ENCODE results near the gene NOPCHAP1.
"Not testable (repeated sequence)": the region's sequence is repeated elsewhere in the genome, so short reads cannot be mapped to it uniquely, and the experiment has no call there.

Gene NOPCHAP1

GRCh38 chr12:104966677-104967076 lies 19.4 kb upstream of the NOPCHAP1 start:
- TF ChIP-seq SUZ12 (IDR thresholded peaks at IDR 0.05; ENCODE audit: extremely low read depth, insufficient read depth, insufficient read length) (no peak), YY1 (IDR thresholded peaks at IDR 0.05; ENCODE audit: insufficient read depth, insufficient read length) (no peak), ZNF274 (IDR thresholded peaks at IDR 0.05; ENCODE audit: low read depth, low read length) (no peak)
- H3K27me3 ChIP-seq (ENCODE audit: insufficient read depth, insufficient read length): no peaks in the 10 kb centered on the region
- H3K9ac ChIP-seq (ENCODE audit: insufficient read length, low read depth): no peak overlapping the region
- no peaks in the 10 kb centered on the region for H3K36me3 ChIP-seq (ENCODE audit: insufficient read depth, insufficient read length, low read length)
- no peak overlapping the region for H3K4me3 ChIP-seq (ENCODE audit: insufficient read length, low read depth)
- no peaks in the 10 kb centered on the region for H3K4me1 ChIP-seq (ENCODE audit: insufficient read depth, insufficient read length)
- no peak for DNase-seq (ENCODE audit: low read depth, low spot score)
- no peaks in the 10 kb centered on the region for H3K9me3 ChIP-seq (ENCODE audit: insufficient read depth, low read length)

GRCh38 chr12:104969343-104969742 lies 16.8 kb upstream of the NOPCHAP1 start:
- H3K4me3 ChIP-seq (ENCODE audit: insufficient read length, low read depth): no peak overlapping the region
- H3K9ac ChIP-seq (ENCODE audit: insufficient read length, low read depth): no peak overlapping the region
- H3K9me3 ChIP-seq (ENCODE audit: insufficient read depth, low read length): no peaks in the 10 kb centered on the region
- TF ChIP-seq SUZ12 (IDR thresholded peaks at IDR 0.05; ENCODE audit: extremely low read depth, insufficient read depth, insufficient read length): no peak
- no peak for TF ChIP-seq ZNF274 (IDR thresholded peaks at IDR 0.05; ENCODE audit: low read depth, low read length)
- TF ChIP-seq YY1 (IDR thresholded peaks at IDR 0.05; ENCODE audit: insufficient read depth, insufficient read length): no peak
- DNase-seq (ENCODE audit: low read depth, low spot score): no peak
- no peaks in the 10 kb centered on the region for H3K27me3 ChIP-seq (ENCODE audit: insufficient read depth, insufficient read length)
- no peaks in the 10 kb centered on the region for H3K4me1 ChIP-seq (ENCODE audit: insufficient read depth, insufficient read length)
- H3K36me3 ChIP-seq (ENCODE audit: insufficient read depth, insufficient read length, low read length): no peaks in the 10 kb centered on the region

DNA sequence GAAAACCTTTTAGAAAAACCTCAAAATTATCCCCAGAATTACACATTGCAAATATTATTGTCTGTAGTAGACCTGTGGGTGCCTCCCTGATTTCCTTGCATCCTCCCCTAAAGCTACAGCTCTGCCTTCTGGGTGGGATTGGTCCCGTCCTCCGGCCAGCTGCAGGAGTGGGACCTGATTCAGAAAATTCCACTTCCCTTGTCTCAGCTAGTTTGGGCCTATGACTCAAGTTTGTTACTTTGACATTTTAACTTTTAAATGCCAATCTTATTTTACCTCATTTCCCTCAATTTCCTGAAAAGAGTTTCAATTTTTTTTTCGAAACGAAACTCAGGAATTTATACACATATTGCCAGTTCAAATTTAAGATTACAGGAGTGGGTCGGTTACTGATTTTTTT lies 14.8 kb upstream of the NOPCHAP1 start:
- TF ChIP-seq SUZ12 (IDR thresholded peaks at IDR 0.05; ENCODE audit: extremely low read depth, insufficient read depth, insufficient read length): no peak
- no peak for TF ChIP-seq ZNF274 (IDR thresholded peaks at IDR 0.05; ENCODE audit: low read depth, low read length)
- no peak for TF ChIP-seq YY1 (IDR thresholded peaks at IDR 0.05; ENCODE audit: insufficient read depth, insufficient read length)

GRCh38 chr12:104973250-104973649 lies 12.9 kb upstream of the NOPCHAP1 start:
- H3K9ac ChIP-seq (ENCODE audit: insufficient read length, low read depth): no peak overlapping the region
- H3K27me3 ChIP-seq (ENCODE audit: insufficient read depth, insufficient read length): no peaks in the 10 kb centered on the region
- TF ChIP-seq YY1 (IDR thresholded peaks at IDR 0.05; ENCODE audit: insufficient read depth, insufficient read length): no peak
- TF ChIP-seq ZNF274 (IDR thresholded peaks at IDR 0.05; ENCODE audit: low read depth, low read length): no peak
- no peak for TF ChIP-seq SUZ12 (IDR thresholded peaks at IDR 0.05; ENCODE audit: extremely low read depth, insufficient read depth, insufficient read length)
- H3K36me3 ChIP-seq (ENCODE audit: insufficient read depth, insufficient read length, low read length): no peaks in the 10 kb centered on the region
- H3K4me3 ChIP-seq (ENCODE audit: insufficient read length, low read depth): no peak overlapping the region
- H3K4me1 ChIP-seq (ENCODE audit: insufficient read depth, insufficient read length): no peaks in the 10 kb centered on the region
- H3K9me3 ChIP-seq (ENCODE audit: insufficient read depth, low read length): no peaks in the 10 kb centered on the region
- no peak for DNase-seq (ENCODE audit: low read depth, low spot score)

More for the DNA sequence above, 14.8 kb upstream of the NOPCHAP1 start:
- Histone ChIP-seq H3K4me3 (ENCODE audit: insufficient read length, low read depth) (no peak overlapping the region), H3K36me3 (ENCODE audit: insufficient read depth, insufficient read length, low read length) (no peaks in the 10 kb centered on the region), H3K9me3 (ENCODE audit: insufficient read depth, low read length) (no peaks in the 10 kb centered on the region), H3K27me3 (ENCODE audit: insufficient read depth, insufficient read length) (no peaks in the 10 kb centered on the region), H3K9ac (ENCODE audit: insufficient read length, low read depth) (no peak overlapping the region), H3K4me1 (ENCODE audit: insufficient read depth, insufficient read length) (no peaks in the 10 kb centered on the region)
- no peak for DNase-seq (ENCODE audit: low read depth, low spot score)

GRCh38 chr12:104974626-104975290 lies 11.4 kb upstream of the NOPCHAP1 start:
- no peaks in the 10 kb centered on the region for H3K9me3 ChIP-seq (ENCODE audit: insufficient read depth, low read length)
- no peak overlapping the region for H3K9ac ChIP-seq (ENCODE audit: insufficient read length, low read depth)
- no peaks in the 10 kb centered on the region for H3K4me1 ChIP-seq (ENCODE audit: insufficient read depth, insufficient read length)
- H3K36me3 ChIP-seq (ENCODE audit: insufficient read depth, insufficient read length, low read length): no peaks in the 10 kb centered on the region
- no peak overlapping the region for H3K4me3 ChIP-seq (ENCODE audit: insufficient read length, low read depth)
- DNase-seq (ENCODE audit: low read depth, low spot score): no peak
- TF ChIP-seq YY1 (IDR thresholded peaks at IDR 0.05; ENCODE audit: insufficient read depth, insufficient read length) (no peak), ZNF274 (IDR thresholded peaks at IDR 0.05; ENCODE audit: low read depth, low read length) (no peak), SUZ12 (IDR thresholded peaks at IDR 0.05; ENCODE audit: extremely low read depth, insufficient read depth, insufficient read length) (no peak)
- no peaks in the 10 kb centered on the region for H3K27me3 ChIP-seq (ENCODE audit: insufficient read depth, insufficient read length)

- Histone ChIP-seq H3K9ac (ENCODE audit: insufficient read length, low read depth) (no peak overlapping the region), H3K36me3 (ENCODE audit: insufficient read depth, insufficient read length, low read length) (no peaks in the 10 kb centered on the region), H3K27me3 (ENCODE audit: insufficient read depth, insufficient read length) (no peaks in the 10 kb centered on the region), H3K4me1 (ENCODE audit: insufficient read depth, insufficient read length) (no peaks in the 10 kb centered on the region), H3K4me3 (ENCODE audit: insufficient read length, low read depth) (no peak overlapping the region), H3K9me3 (ENCODE audit: insufficient read depth, low read length) (no peaks in the 10 kb centered on the region)
- TF ChIP-seq YY1 (IDR thresholded peaks at IDR 0.05; ENCODE audit: insufficient read depth, insufficient read length): no peak
- no peak for TF ChIP-seq ZNF274 (IDR thresholded peaks at IDR 0.05; ENCODE audit: low read depth, low read length)
- TF ChIP-seq SUZ12 (IDR thresholded peaks at IDR 0.05; ENCODE audit: extremely low read depth, insufficient read depth, insufficient read length): no peak
- no peak for DNase-seq (ENCODE audit: low read depth, low spot score)
Observed at GRCh38 chr12:104975587-104976343, 10.4 kb upstream of the NOPCHAP1 start.

DNA sequence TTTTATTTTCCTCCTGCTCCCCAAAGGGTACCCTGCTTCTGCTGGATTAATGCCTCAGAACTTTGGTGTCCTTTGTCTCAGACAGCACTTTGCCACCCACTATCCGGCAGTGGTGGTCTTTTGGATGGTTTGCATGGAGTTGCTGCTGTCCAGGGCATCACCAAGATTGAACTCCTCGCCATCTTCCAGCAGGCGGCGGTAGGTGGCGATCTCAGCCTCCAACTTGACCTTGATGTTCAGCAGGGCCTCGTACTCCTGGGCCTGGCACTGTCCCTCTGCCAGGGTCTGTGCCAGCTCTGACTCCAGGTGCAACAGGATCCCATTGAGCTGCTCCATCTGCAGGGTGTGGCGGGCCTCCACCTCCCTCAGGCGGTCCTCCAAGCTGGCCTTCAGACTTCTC lies 9.4 kb upstream of the NOPCHAP1 start:
- Histone ChIP-seq H3K9ac (ENCODE audit: insufficient read length, low read depth) (no peak overlapping the region), H3K27me3 (ENCODE audit: insufficient read depth, insufficient read length) (no peaks in the 10 kb centered on the region), H3K9me3 (ENCODE audit: insufficient read depth, low read length) (no peaks in the 10 kb centered on the region), H3K4me1 (ENCODE audit: insufficient read depth, insufficient read length) (no peaks in the 10 kb centered on the region), H3K4me3 (ENCODE audit: insufficient read length, low read depth) (no peak overlapping the region), H3K36me3 (ENCODE audit: insufficient read depth, insufficient read length, low read length) (no peaks in the 10 kb centered on the region)
- DNase-seq (ENCODE audit: low read depth, low spot score): no peak
- TF ChIP-seq SUZ12 (IDR thresholded peaks at IDR 0.05; ENCODE audit: extremely low read depth, insufficient read depth, insufficient read length) (no peak), ZNF274 (IDR thresholded peaks at IDR 0.05; ENCODE audit: low read depth, low read length) (no peak)

DNA sequence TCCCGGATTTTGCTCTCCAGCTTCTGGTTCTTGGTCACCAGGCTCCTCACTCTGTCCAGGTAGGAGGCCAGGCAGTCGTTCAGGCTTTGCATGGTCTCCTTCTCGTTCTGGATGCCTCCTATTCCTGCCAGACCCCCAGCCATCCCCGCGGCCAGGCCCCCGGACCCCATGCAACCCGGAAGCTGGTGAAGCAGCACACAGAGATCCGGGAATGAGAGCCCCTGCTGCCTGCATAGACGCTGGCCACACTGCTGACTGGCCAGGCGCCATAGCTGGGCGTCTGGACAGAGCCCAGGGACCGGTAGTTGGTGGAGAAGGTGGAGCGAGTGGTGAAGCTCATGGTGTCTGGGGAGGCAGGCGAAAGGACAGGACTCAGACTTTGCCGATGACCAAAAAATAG lies 8.4 kb upstream of the NOPCHAP1 start:
- not testable (repeated sequence) for H3K4me1 ChIP-seq (ENCODE audit: insufficient read depth, insufficient read length); H3K9me3 ChIP-seq (ENCODE audit: insufficient read depth, low read length); H3K36me3 ChIP-seq (ENCODE audit: insufficient read depth, insufficient read length, low read length); H3K4me3 ChIP-seq (ENCODE audit: insufficient read length, low read depth); H3K27me3 ChIP-seq (ENCODE audit: insufficient read depth, insufficient read length); DNase-seq (ENCODE audit: low read depth, low spot score); H3K9ac ChIP-seq (ENCODE audit: insufficient read length, low read depth)

All from NT2/D1 (cell line).